ENCODE data around the gene RBFOX2. TPM values are rescaled to one million over a fixed set of nuclear protein-coding genes. Genes with fewer than 3 reads are reported as not detected.

Gene RBFOX2
- total and polyA plus RNA-seq, 2 donors (not counting 3 experiments of a cell fraction or from before 2014, with no cell fraction given) = 125 to 142 TPM

DNA sequence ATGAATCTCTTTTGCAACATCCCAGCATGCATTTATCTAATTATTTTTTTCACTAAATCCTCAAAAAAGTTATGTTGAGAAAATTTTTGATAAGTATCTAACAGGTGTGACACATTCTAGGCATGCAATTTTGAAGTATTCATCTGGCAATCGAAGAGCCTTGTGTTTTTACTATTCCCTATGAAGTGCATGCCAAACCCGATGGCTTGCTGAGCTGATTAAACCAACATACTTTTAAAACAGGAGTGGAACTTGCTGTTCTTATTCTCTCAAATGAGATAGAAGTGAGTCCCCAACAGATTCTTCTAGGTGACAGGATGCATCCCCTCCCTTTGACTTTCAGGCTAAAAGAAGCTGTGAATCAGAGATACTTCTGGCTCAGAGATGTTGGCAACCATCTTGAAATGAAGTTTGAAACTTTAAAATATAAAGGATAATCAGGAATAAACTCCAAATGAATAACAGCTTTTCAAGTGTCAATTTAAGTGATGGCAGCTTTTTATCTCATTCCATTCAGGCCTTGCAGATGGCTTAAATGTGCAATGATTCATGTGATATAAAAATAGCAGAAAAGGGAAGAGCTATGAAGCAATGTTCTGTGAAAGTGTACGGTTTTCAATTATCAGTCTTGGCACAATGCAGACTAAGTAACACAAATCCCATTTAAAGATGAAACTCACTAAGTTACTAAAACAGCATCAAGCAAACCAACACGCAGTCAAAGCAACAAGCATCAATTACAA is 243.3 kb downstream of the RBFOX2 start:
- peaks cover 4% of the 10 kb centered on the region for H4K20me1 ChIP-seq (replicated peaks; ENCODE audit: control insufficient read depth, extremely low read depth, insufficient read depth, low read length)
- H3K36me3 ChIP-seq (ENCODE audit: control insufficient read depth in 2 of 2, extremely low read depth in 1 of 2, insufficient read depth in 2 of 2, low read length in 2 of 2) = peaks cover 11 to 15% of the 10 kb centered on the region in 2 experiments
- FAIRE-seq (no peak), DNase-seq (ENCODE audit: low read depth, low spot score) (peak; percentile 13)
- no peak overlapping the region for H2AFZ ChIP-seq (ENCODE audit: low read depth, low read length)
- intact Hi-C loops (cut with micrococcal nuclease) = no loop called here
- no peak overlapping the region for H3K4me2 ChIP-seq (ENCODE audit: insufficient read depth, low read length)
- H3K4me3 ChIP-seq (replicated peaks in 1 of 3; ENCODE audit: insufficient read depth in 1 of 3, low read depth in 1 of 3, low read length in 3 of 3) = no peak overlapping the region
- H3K79me2 ChIP-seq (ENCODE audit: control insufficient read depth, insufficient read depth, low read length) = peaks cover 57% of the 10 kb centered on the region
- BruUV-seq (replicated peaks) = no TSS peak
- H3K9me1 ChIP-seq (replicated peaks; ENCODE audit: control insufficient read depth, extremely low read depth, insufficient read depth, low read length) = peaks cover 2% of the 10 kb centered on the region
- no peaks in the 10 kb centered on the region for H3K4me1 ChIP-seq (ENCODE audit: control insufficient read depth, extremely low read depth, insufficient read depth, low read length)
- no peaks in the 10 kb centered on the region for H3K9me3 ChIP-seq (replicated peaks; ENCODE audit: control insufficient read depth, insufficient read depth, low read length)
- TF ChIP-seq EZH2 (IDR thresholded peaks at IDR 0.05; ENCODE audit: borderline replicate concordance, low read depth, low read length, severe bottlenecking) (no peak), JUN (IDR thresholded peaks at IDR 0.05; ENCODE audit: borderline replicate concordance, insufficient read depth, insufficient read length, low read depth) (no peak), FOS (IDR thresholded peaks at IDR 0.05; ENCODE audit: borderline replicate concordance, insufficient read depth, low read length) (no peak), POLR2AphosphoS5 (IDR thresholded peaks at IDR 0.05; ENCODE audit: insufficient read depth, low read depth, low read length) (no peak), POLR2A (IDR thresholded peaks at IDR 0.05; ENCODE audit: low read depth, low read length) (no peak)
- H3K27ac ChIP-seq (ENCODE audit: insufficient read depth, low read depth, low read length) = no peak overlapping the region
- no peaks in the 10 kb centered on the region for H3K27me3 ChIP-seq (ENCODE audit: control insufficient read depth in 2 of 2, insufficient read depth in 2 of 2, low read length in 2 of 2)
- dilution Hi-C loops (cut with MboI; ENCODE audit: extremely low pct_ligation_motif_present, low sequenced_read_pairs) = no loop called here
- H3K9ac ChIP-seq (replicated peaks; ENCODE audit: extremely low read depth, insufficient read depth, low read length) = no peak overlapping the region
- POLR2A ChIA-PET = no interaction called here
- CTCF ChIA-PET = interaction anchor here (0.7 to 1.7 kb wide), 2 partner anchors 10 to 49 kb away, joined by 3 to 7 read pairs; no protein-coding TSS in a partner anchor

DNA sequence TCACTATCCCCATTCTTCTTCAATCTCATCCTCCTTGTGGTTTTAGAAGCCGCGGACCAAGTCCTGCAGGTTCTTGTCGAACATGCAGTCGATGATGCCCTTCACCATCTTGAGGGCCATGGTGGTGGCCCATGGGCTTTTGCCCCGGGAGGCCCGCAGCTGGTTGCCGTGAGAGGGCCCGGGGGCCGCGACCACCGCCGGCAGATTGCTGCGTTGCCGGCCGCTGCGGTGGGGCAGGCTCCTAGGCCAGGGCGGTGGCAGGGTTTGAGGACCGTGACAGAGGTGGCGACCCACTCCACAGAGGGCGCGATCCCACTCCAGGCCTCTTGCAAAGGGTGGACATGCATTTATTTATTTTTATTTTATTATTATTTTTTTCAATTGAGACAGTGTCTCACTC is 244.0 kb downstream of the RBFOX2 start:
- peaks cover 4% of the 10 kb centered on the region for H4K20me1 ChIP-seq (replicated peaks; ENCODE audit: control insufficient read depth, extremely low read depth, insufficient read depth, low read length)
- BruUV-seq (replicated peaks) = no TSS peak

More for the DNA sequence above, 244.0 kb downstream of the RBFOX2 start:
- Histone ChIP-seq H3K4me2 (ENCODE audit: insufficient read depth, low read length) (no peak overlapping the region), H3K27me3 (ENCODE audit: control insufficient read depth in 2 of 2, insufficient read depth in 2 of 2, low read length in 2 of 2) (no peaks in the 10 kb centered on the region), H3K4me1 (ENCODE audit: control insufficient read depth, extremely low read depth, insufficient read depth, low read length) (no peaks in the 10 kb centered on the region), H3K36me3 (ENCODE audit: control insufficient read depth in 2 of 2, extremely low read depth in 1 of 2, insufficient read depth in 2 of 2, low read length in 2 of 2) (peaks cover 11 to 15% of the 10 kb centered on the region in 2 experiments), H3K9me3 (replicated peaks; ENCODE audit: control insufficient read depth, insufficient read depth, low read length) (no peaks in the 10 kb centered on the region), H2AFZ (ENCODE audit: low read depth, low read length) (no peak overlapping the region), H3K9me1 (replicated peaks; ENCODE audit: control insufficient read depth, extremely low read depth, insufficient read depth, low read length) (peaks cover 2% of the 10 kb centered on the region), H3K79me2 (ENCODE audit: control insufficient read depth, insufficient read depth, low read length) (peaks cover 59% of the 10 kb centered on the region), H3K9ac (replicated peaks; ENCODE audit: extremely low read depth, insufficient read depth, low read length) (no peak overlapping the region), H3K27ac (ENCODE audit: insufficient read depth, low read depth, low read length) (no peak overlapping the region), H3K4me3 (replicated peaks in 1 of 3; ENCODE audit: insufficient read depth in 1 of 3, low read depth in 1 of 3, low read length in 3 of 3) (no peak overlapping the region)
- CTCF ChIA-PET = interaction anchor here (1.1 kb wide), 1 partner anchor 9 kb away, joined by 4 read pairs; no protein-coding TSS in a partner anchor
- TF ChIP-seq EZH2 (IDR thresholded peaks at IDR 0.05; ENCODE audit: borderline replicate concordance, low read depth, low read length, severe bottlenecking) = no peak
- TF ChIP-seq JUN (IDR thresholded peaks at IDR 0.05; ENCODE audit: borderline replicate concordance, insufficient read depth, insufficient read length, low read depth) = no peak
- TF ChIP-seq, protein P1, sequence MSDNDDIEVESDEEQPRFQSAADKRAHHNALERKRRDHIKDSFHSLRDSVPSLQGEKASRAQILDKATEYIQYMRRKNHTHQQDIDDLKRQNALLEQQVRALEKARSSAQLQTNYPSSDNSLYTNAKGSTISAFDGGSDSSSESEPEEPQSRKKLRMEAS (IDR thresholded peaks at IDR 0.05; ENCODE audit: insufficient read depth, insufficient read length) = no peak
- TF ChIP-seq GATA2 (IDR thresholded peaks at IDR 0.05; ENCODE audit: insufficient read depth, insufficient read length, low read depth, low read length) = no peak
- no peak for TF ChIP-seq POLR2AphosphoS5 (IDR thresholded peaks at IDR 0.05; ENCODE audit: insufficient read depth, low read depth, low read length)
- TF ChIP-seq, protein P2, sequence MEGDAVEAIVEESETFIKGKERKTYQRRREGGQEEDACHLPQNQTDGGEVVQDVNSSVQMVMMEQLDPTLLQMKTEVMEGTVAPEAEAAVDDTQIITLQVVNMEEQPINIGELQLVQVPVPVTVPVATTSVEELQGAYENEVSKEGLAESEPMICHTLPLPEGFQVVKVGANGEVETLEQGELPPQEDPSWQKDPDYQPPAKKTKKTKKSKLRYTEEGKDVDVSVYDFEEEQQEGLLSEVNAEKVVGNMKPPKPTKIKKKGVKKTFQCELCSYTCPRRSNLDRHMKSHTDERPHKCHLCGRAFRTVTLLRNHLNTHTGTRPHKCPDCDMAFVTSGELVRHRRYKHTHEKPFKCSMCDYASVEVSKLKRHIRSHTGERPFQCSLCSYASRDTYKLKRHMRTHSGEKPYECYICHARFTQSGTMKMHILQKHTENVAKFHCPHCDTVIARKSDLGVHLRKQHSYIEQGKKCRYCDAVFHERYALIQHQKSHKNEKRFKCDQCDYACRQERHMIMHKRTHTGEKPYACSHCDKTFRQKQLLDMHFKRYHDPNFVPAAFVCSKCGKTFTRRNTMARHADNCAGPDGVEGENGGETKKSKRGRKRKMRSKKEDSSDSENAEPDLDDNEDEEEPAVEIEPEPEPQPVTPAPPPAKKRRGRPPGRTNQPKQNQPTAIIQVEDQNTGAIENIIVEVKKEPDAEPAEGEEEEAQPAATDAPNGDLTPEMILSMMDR (IDR thresholded peaks at IDR 0.05; ENCODE audit: extremely low read depth in 1 of 2, insufficient read depth in 1 of 2, low read depth in 1 of 2, low read length in 2 of 2) = no peak
- TF ChIP-seq POLR2A (IDR thresholded peaks at IDR 0.05; ENCODE audit: low read depth, low read length) = no peak
- TF ChIP-seq FOS (IDR thresholded peaks at IDR 0.05; ENCODE audit: borderline replicate concordance, insufficient read depth, low read length) = no peak
- TF ChIP-seq MYC (IDR thresholded peaks at IDR 0.05; ENCODE audit: low read depth, low read length) = no peak
- POLR2A ChIA-PET = no interaction called here
- FAIRE-seq = no peak
- dilution Hi-C loops (cut with MboI; ENCODE audit: extremely low pct_ligation_motif_present, low sequenced_read_pairs) (no loop called here), intact Hi-C loops (cut with micrococcal nuclease) (no loop called here)
- DNase-seq (ENCODE audit: low read depth, low spot score) = no peak
